NT2/D1 (cell line): Measurements from ENCODE around the gene CRLF2.
"Not testable (repeated sequence)": the region's sequence is repeated elsewhere in the genome, so short reads cannot be mapped to it uniquely, and the experiment has no call there.

Experiments
- DNase-seq: peaks from one replicate; pipeline ENCODE4 v3.0.0-alpha.2; 2011; ENCODE audit warnings: low read depth, low spot score
- H3K27me3 ChIP-seq: 2 replicates; pipeline ENCODE4 v1.6.0; 2011; ENCODE audit warnings: mild to moderate bottlenecking; ENCODE audit not compliant: insufficient read length, insufficient read depth
- H3K36me3 ChIP-seq: 2 replicates; pipeline ENCODE4 v1.6.1; 2011; ENCODE audit warnings: mild to moderate bottlenecking, low read length, mixed read lengths; ENCODE audit not compliant: insufficient read depth, insufficient read length
- H3K4me1 ChIP-seq: 2 replicates; pipeline ENCODE4 v1.5.1; 2011; ENCODE audit not compliant: insufficient read depth, insufficient read length
- H3K4me3 ChIP-seq: 2 replicates; pipeline ENCODE4 v1.5.1; 2011; ENCODE audit warnings: low read depth; ENCODE audit not compliant: insufficient read length
- H3K9ac ChIP-seq: 2 replicates; pipeline ENCODE4 v1.6.0; 2011; ENCODE audit warnings: low read depth; ENCODE audit not compliant: insufficient read length
- H3K9me3 ChIP-seq: 2 replicates; pipeline ENCODE4 v1.5.1; 2011; ENCODE audit warnings: mild to moderate bottlenecking, low read length; ENCODE audit not compliant: insufficient read depth
- SUZ12 ChIP-seq: IDR thresholded peaks from 2 replicates; pipeline ENCODE4 v1.6.1; 2011; ENCODE audit not compliant: insufficient read length, insufficient read depth; ENCODE audit errors: extremely low read depth
- YY1 ChIP-seq: IDR thresholded peaks from 2 replicates; pipeline ENCODE4 v1.6.1; 2011; ENCODE audit not compliant: insufficient read length, insufficient read depth
- ZNF274 ChIP-seq: IDR thresholded peaks from 2 replicates; pipeline ENCODE4 v1.6.1; 2011; ENCODE audit warnings: mild to moderate bottlenecking, low read depth, low read length

CRLF2 gene

GRCh38 chrX:1162119-1162916, 50.1 kb downstream of the CRLF2 start:
- Histone ChIP-seq H3K36me3 (no peaks in the 10 kb centered on the region), H3K9ac (no peak overlapping the region), H3K4me1 (no peaks in the 10 kb centered on the region), H3K27me3 (no peaks in the 10 kb centered on the region), H3K4me3 (no peak overlapping the region), H3K9me3 (no peaks in the 10 kb centered on the region)
- no peak for DNase-seq
- no peak for TF ChIP-seq ZNF274
- no peak for TF ChIP-seq SUZ12
- no peak for TF ChIP-seq YY1

GRCh38 chrX:1159548-1159947, 52.9 kb downstream of the CRLF2 start:
- Histone ChIP-seq H3K9ac (no peak overlapping the region), H3K27me3 (no peaks in the 10 kb centered on the region), H3K4me3 (no peak overlapping the region), H3K36me3 (no peaks in the 10 kb centered on the region), H3K4me1 (no peaks in the 10 kb centered on the region), H3K9me3 (no peaks in the 10 kb centered on the region)
- TF ChIP-seq YY1 (no peak), SUZ12 (no peak), ZNF274 (no peak)
- no peak for DNase-seq

DNA sequence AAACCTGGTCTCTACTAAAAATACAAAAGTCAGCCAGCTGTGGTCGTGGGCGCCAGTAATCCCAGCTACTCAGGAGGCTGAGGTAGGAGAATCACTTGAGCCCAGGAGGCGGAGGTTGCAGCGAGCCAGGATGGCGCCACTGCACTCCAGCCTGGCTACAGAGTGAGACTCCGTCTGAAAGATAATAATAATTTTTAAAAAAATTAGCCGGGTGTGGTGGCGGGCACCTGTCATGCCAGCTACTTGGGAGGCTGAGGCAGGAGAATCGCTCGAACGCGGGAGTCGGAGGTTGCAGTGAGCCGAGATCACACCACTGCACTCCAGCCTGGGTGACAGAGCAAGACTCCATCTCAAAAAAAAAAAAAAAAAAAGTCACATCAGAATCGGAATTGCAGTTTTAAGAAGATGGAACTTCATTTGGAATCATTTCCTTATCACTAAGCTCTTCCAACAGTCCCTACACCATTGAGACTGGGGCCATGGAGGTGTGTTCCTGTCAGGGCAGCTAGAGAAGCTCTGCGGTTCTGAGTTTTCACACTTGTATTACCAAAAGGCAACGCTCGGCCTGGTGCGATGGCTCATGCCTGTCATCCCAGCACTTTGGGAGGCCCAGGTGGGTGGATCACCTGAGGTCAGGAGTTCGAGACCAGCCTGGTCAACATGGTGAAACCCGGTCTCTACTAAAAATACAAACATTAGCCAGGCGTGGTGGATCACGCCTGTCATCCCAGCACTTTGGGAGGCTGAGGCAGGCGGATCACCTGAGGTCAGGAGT, 55.6 kb downstream of the CRLF2 start:
- not testable (repeated sequence) for H3K36me3 ChIP-seq, H3K4me3 ChIP-seq, H3K9me3 ChIP-seq, H3K4me1 ChIP-seq, H3K9ac ChIP-seq, H3K27me3 ChIP-seq, DNase-seq

GRCh38 chrX:1153940-1154339, 58.5 kb downstream of the CRLF2 start:
- Histone ChIP-seq H3K9me3 (no peaks in the 10 kb centered on the region), H3K9ac (no peak overlapping the region), H3K36me3 (no peaks in the 10 kb centered on the region), H3K27me3 (no peaks in the 10 kb centered on the region), H3K4me1 (peaks cover 3% of the 10 kb centered on the region), H3K4me3 (no peak overlapping the region)
- no peak for TF ChIP-seq SUZ12
- no peak for TF ChIP-seq ZNF274
- TF ChIP-seq YY1 = no peak
- no peak for DNase-seq

GRCh38 chrX:1152090-1152489, 60.4 kb downstream of the CRLF2 start:
- Histone ChIP-seq H3K9me3 (no peaks in the 10 kb centered on the region), H3K27me3 (no peaks in the 10 kb centered on the region), H3K9ac (no peak overlapping the region), H3K36me3 (no peaks in the 10 kb centered on the region), H3K4me1 (peaks cover 3% of the 10 kb centered on the region), H3K4me3 (no peak overlapping the region)
- no peak for TF ChIP-seq ZNF274
- no peak for TF ChIP-seq YY1
- TF ChIP-seq SUZ12 = no peak
- no peak for DNase-seq

GRCh38 chrX:1151378-1152077, 60.9 kb downstream of the CRLF2 start:
- TF ChIP-seq SUZ12 (no peak), YY1 (no peak)
- Histone ChIP-seq H3K9ac (no peak overlapping the region), H3K9me3 (no peaks in the 10 kb centered on the region)

GRCh38 chrX:1150569-1151347, 61.7 kb downstream of the CRLF2 start:
- TF ChIP-seq ZNF274 = no peak
- no peak for TF ChIP-seq YY1
- TF ChIP-seq SUZ12 = no peak
- Histone ChIP-seq H3K9ac (no peak overlapping the region), H3K9me3 (no peaks in the 10 kb centered on the region), H3K4me1 (peaks cover 3% of the 10 kb centered on the region), H3K27me3 (no peaks in the 10 kb centered on the region), H3K4me3 (no peak overlapping the region), H3K36me3 (no peaks in the 10 kb centered on the region)
- no peak for DNase-seq

More at GRCh38 chrX:1151378-1152077, 60.9 kb downstream of the CRLF2 start:
- no peak for DNase-seq
- peaks cover 3% of the 10 kb centered on the region for H3K4me1 ChIP-seq
- H3K36me3 ChIP-seq = no peaks in the 10 kb centered on the region
- no peaks in the 10 kb centered on the region for H3K27me3 ChIP-seq
- H3K4me3 ChIP-seq = no peak overlapping the region
